ENCODE measurements around the gene RNF34.

The RNF34 gene

GRCh38 chr12:121391619-121392324 lies 8.1 kb upstream of the RNF34 start:
- DNase-seq, result no peak

GRCh38 chr12:121392325-121392716 lies 7.6 kb upstream of the RNF34 start:
- DNase-seq, result no peak

GRCh38 chr12:121397521-121397920 lies 2.4 kb upstream of the RNF34 start:
- DNase-seq, result no peak

GRCh38 chr12:121398355-121398754 lies 1.6 kb upstream of the RNF34 start:
- DNase-seq, result no peak

- DNase-seq, result peak; percentile 43
Observed at GRCh38 chr12:121400332-121401139, 618 bp downstream of the RNF34 start.

- no peak for DNase-seq
Observed at GRCh38 chr12:121403721-121404120, 3.8 kb downstream of the RNF34 start.

GRCh38 chr12:121404734-121405133 lies 4.8 kb downstream of the RNF34 start:
- no peak for DNase-seq

GRCh38 chr12:121405211-121405610 lies 5.3 kb downstream of the RNF34 start:
- DNase-seq, result no peak

- DNase-seq, result no peak
Observed at GRCh38 chr12:121413917-121414316, 14.0 kb downstream of the RNF34 start.

- no peak for DNase-seq
Observed at GRCh38 chr12:121417847-121418246, 17.9 kb downstream of the RNF34 start.

- no peak for DNase-seq
Observed at GRCh38 chr12:121420109-121420508, 20.2 kb downstream of the RNF34 start.

- DNase-seq, result no peak
Observed at GRCh38 chr12:121423253-121423652, 23.3 kb downstream of the RNF34 start.

- no peak for DNase-seq
Observed at GRCh38 chr12:121423682-121424623, 24.0 kb downstream of the RNF34 start.

- DNase-seq, result no peak
Observed at GRCh38 chr12:121424624-121424975, 24.7 kb downstream of the RNF34 start.

- DNase-seq, result no peak
Observed at GRCh38 chr12:121427556-121428050, 27.7 kb downstream of the RNF34 start.

GRCh38 chr12:121428883-121429282 lies 29.0 kb downstream of the RNF34 start:
- DNase-seq, result no peak

- DNase-seq, result no peak
Observed at GRCh38 chr12:121430833-121431415, 31.0 kb downstream of the RNF34 start.

GRCh38 chr12:121432740-121433480 lies 33.0 kb downstream of the RNF34 start:
- DNase-seq, result no peak

GRCh38 chr12:121436706-121437105 lies 36.8 kb downstream of the RNF34 start:
- DNase-seq, result no peak

GRCh38 chr12:121438905-121439304 lies 39.0 kb downstream of the RNF34 start:
- DNase-seq, result no peak

- no peak for DNase-seq
Observed at GRCh38 chr12:121439715-121440114, 39.8 kb downstream of the RNF34 start.

- DNase-seq, result no peak
Observed at GRCh38 chr12:121440768-121441167, 40.9 kb downstream of the RNF34 start.

All from GDM1 (cell line).